Gastroesophageal sphincter (tissue), 4 donors: ENCODE measurements around the gene KCTD15. TPM values are rescaled to one million over a fixed set of nuclear protein-coding genes. Genes with fewer than 3 reads are reported as not detected.

Experiments used
- total RNA-seq, 4 donors: library from RNA; depleted of rRNA; stranded (reverse); fragments of >200 nt; gene quantifications; one replicate each; pipeline ENCODE4 v1.1.0, GENCODE V29; 2016

Gene KCTD15
- total RNA-seq, 4 donors from 2014 or later = 62.3 to 148 (median 84.3) TPM

Other genes with a start within 250 kb of the KCTD15 start
- gene CHST8, start 174.9 kb upstream of the KCTD15 start, total RNA-seq = under 1 TPM in 3 of 4 donors, not detected in 1; 0.16 to 0.66 (median 0.54) TPM